HG02623 (cell line): Measurements from ENCODE around the gene MAGED2.
"Not testable (repeated sequence)": the region's sequence is repeated elsewhere in the genome, so short reads cannot be mapped to it uniquely, and the experiment has no call there.

Experiments
- ATAC-seq: cut with Tn5 transposase; IDR thresholded peaks from one replicate; pipeline ENCODE4 v1.9.1; 2021; ENCODE audit warnings: moderate library complexity; ENCODE audit not compliant: unreplicated experiment

Gene MAGED2

GRCh38 chrX:54817220-54817820 lies 9.8 kb downstream of the MAGED2 start:
- no peak for ATAC-seq

DNA sequence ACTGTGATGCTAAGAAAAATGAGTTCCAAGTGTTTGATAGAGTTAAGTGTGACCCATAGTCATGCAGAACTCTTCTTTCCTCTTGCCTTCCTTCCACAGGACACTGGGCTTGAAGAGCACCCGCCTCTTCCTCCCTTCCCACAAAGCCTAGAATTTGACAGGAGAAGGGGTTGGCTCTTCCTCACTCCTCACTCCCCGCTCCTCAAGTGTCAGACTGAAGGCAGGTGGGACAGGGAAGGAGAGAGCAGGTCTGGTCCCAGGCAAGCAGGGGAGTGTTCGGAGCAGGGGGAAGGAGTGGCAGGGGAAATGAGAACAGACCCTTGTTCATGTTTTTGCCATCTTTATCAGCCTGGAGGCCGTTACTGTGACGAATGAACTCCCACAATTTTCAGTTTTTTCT lies 10.7 kb downstream of the MAGED2 start:
- no peak for ATAC-seq

DNA sequence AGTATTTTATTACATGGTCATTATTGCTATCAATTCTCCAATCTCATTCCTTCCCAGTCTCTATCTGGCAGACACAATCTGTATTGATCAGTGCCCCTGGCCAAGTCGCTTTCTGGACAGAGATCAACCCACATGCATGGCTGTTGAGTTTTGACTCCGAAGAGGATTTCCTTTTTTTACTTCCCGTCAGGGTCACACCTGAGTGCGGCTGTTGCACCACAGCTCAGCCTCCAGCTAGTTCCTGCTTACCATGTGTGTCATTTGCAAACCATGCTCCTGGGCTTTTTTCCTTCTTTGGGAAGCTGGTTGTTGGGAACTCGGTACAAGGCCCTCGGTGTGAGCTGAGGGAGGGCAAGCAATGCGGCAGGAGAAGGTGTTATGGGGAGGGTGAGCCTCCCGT lies 11.7 kb downstream of the MAGED2 start:
- no peak for ATAC-seq

- no peak for ATAC-seq
These were observed 13.2 kb downstream of the MAGED2 start for GRCh38 chrX:54820737-54821136.

DNA sequence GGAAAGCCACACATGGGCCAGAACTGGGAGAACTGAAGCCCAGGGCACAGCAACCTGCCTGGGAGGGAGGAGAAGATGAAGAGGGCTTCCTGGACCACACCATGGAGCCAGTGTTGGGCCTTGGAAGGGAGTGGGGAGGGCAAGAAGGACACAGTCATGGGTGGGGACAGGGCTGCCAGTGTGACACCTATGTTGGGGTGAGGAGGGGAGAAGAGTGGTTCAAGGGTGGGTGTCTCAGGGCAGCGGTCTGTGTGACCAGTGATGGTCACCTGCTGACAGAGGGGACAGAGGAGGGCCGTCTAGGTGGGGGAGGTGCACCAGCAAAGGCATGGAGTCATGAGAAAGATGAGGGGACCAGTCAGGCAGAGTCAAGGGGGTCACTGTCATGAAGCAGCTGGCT lies 13.8 kb downstream of the MAGED2 start:
- ATAC-seq, result no peak

GRCh38 chrX:54824195-54824594 lies 16.6 kb downstream of the MAGED2 start:
- no peak for ATAC-seq

GRCh38 chrX:54824722-54825121 lies 17.2 kb downstream of the MAGED2 start:
- ATAC-seq, result no peak

GRCh38 chrX:54825716-54826438 lies 18.3 kb downstream of the MAGED2 start:
- ATAC-seq, result no peak

DNA sequence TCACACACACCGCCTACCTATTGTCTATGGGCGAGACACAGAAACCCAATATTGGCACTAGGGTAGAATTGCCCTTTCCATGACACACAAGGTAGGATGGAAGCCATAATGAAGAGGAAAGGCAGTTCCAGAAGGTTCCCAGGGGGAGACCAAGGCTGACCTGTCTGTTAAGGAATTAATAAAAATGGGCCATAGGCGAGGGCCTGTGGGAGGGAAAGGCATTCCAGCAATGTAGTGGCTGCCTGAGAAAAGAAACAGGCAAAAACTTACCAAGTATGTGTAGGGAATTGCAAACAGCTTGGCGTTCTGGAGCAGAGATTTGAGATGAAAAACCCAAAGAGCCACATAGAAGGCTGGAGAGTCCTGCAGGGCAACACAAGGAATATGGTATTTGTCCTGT lies 19.1 kb downstream of the MAGED2 start:
- ATAC-seq, result no peak

GRCh38 chrX:54838583-54838982 lies 31.0 kb downstream of the MAGED2 start:
- ATAC-seq, result no peak

GRCh38 chrX:54841184-54841874 lies 33.8 kb downstream of the MAGED2 start:
- not testable (repeated sequence) for ATAC-seq

DNA sequence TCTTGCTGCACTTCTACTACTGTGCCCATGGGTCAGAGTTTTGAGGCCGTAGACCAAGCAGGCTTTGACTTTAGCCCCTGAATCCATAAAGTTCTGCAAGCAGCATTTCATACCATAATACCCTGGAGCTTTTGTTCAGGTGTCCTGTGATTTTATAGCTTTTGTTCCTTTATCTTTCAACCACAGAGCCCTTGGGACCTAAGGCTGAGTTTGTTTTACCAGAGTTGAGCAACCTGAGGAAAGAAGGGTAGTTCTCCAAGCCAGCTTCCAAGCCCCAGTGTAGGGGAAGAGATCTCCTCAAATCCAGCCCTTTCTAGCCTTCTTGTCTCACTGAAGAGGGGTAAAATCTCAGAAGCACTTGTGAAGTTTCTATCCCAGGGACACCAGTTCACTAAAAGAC lies 35.1 kb downstream of the MAGED2 start:
- ATAC-seq, result no peak

GRCh38 chrX:54843050-54843449 lies 35.5 kb downstream of the MAGED2 start:
- ATAC-seq, result no peak

GRCh38 chrX:54847700-54848099 lies 40.2 kb downstream of the MAGED2 start:
- ATAC-seq, result not testable (repeated sequence)

DNA sequence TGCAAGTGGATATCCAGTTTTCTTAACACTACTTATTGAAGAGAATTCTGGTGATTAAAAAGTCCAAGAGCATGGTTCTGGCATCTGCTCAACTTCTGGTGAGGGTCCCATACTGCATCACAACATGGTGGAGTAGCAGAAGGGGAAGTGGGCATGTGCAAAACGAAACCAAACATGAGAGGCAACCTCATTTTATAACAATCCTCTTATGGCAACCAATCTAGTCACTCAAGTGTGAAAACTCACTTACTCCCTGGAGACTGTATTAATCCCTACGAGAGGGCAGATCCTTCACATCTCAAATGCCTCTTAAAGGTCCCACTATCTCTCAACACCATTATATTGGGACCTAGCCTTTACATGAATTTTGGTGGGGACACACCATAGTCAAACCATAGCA lies 57.7 kb downstream of the MAGED2 start:
- no peak for ATAC-seq
